HG03342 (cell line): ENCODE results near the gene PCDHB7.
"Not testable (repeated sequence)": the region's sequence is repeated elsewhere in the genome, so short reads cannot be mapped to it uniquely, and the experiment has no call there.

Experiments
- ATAC-seq: cut with Tn5 transposase; IDR thresholded peaks from one replicate; pipeline ENCODE4 v1.9.1; 2021; ENCODE audit warnings: mild to moderate bottlenecking, moderate library complexity; ENCODE audit not compliant: unreplicated experiment

Gene PCDHB7

DNA sequence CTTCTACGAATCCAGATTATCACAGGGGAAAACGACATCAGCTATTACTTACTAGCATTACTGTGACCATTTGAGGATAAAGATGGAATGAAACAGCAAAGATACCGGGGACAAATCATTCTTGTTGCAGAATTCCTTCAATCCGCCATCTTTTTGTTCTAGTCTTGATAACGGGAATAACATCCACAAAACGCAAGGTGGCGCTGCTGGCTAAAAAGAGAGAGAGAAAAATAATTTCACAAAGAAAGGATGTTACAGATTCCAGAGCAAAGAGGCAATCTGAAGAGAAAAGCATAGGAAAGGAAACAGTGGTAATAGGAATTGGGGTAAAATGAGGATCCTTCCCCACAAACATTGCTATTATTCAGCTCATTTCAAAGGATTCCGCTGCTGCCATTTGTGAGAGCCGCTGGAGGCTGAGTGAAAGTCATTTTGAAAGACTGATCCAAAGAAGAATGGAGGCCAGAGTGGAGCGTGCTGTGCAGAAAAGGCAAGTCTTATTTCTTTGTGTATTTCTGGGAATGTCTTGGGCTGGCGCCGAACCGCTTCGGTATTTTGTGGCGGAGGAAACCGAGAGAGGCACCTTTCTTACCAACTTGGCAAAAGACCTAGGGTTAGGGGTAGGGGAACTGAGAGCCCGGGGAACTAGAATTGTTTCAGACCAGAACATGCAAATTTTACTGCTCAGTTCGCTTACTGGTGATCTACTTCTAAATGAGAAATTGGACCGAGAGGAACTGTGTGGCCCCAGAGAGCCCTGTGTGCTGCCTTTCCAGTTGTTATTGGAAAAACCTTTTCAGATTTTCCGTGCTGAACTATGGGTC lies at the start of gene PCDHB7:
Gene PCDHB7, plus strand, starts transcription at position 264 of the 824 bp plus-strand sequence. Its CDS starts 192 bp downstream, at position 456.
- ATAC-seq: no peak

DNA sequence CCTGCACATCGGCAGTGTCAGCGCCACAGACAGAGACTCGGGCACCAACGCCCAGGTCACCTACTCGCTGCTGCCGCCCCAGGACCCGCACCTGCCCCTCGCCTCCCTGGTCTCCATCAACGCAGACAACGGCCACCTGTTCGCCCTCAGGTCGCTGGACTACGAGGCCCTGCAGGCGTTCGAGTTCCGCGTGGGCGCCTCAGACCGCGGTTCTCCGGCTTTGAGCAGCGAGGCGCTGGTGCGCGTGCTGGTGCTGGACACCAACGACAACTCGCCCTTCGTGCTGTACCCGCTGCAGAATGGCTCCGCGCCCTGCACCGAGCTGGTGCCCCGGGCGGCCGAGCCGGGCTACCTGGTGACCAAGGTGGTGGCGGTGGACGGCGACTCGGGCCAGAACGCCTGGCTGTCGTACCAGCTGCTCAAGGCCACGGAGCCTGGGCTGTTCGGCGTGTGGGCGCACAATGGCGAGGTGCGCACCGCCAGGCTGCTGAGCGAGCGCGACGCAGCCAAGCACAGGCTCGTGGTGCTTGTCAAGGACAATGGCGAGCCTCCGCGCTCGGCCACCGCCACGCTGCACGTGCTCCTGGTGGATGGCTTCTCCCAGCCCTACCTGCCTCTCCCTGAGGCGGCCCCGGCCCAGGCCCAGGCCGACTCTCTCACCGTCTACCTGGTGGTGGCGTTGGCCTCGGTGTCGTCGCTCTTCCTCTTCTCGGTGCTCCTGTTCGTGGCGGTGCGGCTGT lies 48.9 kb upstream of the PCDHB7 start:
- not testable (repeated sequence) for ATAC-seq

DNA sequence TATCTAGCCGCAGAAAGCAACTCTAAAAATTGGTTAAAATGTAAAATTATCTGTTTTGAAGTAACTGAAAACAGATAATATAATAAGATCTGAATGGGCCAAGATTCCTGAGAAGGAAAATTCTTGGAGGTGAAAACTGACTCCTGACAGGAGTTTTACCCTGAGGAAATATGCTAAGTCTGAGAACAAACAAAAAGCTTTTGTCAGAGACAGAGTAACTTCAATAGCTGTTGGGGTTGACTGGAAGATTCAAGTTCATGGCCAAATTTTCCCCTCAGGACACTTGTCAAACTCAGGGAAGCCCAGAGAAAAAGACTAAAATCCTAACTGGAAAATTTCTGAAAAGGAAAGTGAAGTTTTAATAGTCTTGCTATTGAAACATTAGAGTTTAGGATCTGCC lies 45.1 kb upstream of the PCDHB7 start:
- no peak for ATAC-seq

DNA sequence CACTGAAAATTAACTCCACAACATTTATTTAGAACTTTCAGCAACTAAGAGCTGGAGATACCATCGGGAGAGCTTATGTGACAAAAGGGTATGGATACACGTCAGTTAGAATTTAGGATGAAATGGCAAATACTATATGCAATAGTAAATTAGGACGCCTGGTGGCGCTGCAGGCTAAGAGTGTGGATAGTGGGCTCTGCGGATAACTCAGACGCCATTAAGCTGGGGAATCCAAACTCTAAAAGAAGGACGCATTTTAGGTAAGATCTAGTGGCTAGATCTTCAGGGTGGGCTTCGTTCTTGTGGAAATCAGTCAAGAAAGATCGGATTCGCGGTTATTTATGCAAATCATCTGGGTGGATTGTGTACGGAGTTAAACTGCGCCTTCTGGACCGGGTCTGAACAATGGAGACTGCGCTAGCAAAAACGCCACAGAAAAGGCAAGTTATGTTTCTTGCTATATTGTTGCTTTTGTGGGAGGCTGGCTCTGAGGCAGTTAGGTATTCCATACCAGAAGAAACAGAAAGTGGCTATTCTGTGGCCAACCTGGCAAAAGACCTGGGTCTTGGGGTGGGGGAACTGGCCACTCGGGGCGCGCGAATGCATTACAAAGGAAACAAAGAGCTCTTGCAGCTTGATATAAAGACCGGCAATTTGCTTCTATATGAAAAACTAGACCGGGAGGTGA lies 37.3 kb upstream of the PCDHB7 start, which contains the start of gene PCDHB5:
Gene PCDHB5, plus strand, starts transcription at position 177 of the 688 bp plus-strand sequence. Its CDS starts 229 bp downstream, at position 406.
- no peak for ATAC-seq

DNA sequence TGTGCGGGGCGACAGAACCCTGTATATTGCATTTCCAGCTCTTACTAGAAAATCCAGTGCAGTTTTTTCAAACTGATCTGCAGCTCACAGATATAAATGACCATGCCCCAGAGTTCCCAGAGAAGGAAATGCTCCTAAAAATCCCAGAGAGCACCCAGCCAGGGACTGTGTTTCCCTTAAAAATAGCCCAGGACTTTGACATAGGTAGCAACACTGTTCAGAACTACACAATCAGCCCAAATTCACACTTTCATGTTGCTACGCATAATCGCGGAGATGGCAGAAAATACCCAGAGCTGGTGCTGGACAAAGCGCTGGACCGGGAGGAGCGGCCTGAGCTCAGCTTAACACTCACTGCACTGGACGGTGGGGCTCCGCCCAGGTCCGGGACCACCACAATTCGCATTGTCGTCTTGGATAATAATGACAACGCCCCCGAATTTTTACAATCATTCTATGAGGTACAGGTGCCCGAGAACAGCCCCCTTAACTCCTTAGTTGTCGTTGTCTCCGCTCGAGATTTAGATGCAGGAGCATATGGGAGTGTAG lies 36.7 kb upstream of the PCDHB7 start:
- ATAC-seq: no peak

DNA sequence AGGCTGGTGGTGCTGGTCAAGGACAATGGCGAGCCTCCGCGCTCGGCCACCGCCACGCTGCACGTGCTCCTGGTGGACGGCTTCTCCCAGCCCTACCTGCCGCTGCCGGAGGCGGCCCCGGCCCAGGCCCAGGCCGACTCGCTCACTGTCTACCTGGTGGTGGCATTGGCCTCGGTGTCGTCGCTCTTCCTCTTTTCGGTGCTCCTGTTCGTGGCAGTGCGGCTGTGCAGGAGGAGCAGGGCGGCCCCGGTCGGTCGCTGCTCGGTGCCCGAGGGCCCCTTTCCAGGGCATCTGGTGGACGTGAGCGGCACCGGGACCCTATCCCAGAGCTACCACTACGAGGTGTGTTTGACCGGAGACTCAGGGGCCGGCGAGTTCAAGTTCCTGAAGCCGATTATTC lies 35.1 kb upstream of the PCDHB7 start:
- not testable (repeated sequence) for ATAC-seq

DNA sequence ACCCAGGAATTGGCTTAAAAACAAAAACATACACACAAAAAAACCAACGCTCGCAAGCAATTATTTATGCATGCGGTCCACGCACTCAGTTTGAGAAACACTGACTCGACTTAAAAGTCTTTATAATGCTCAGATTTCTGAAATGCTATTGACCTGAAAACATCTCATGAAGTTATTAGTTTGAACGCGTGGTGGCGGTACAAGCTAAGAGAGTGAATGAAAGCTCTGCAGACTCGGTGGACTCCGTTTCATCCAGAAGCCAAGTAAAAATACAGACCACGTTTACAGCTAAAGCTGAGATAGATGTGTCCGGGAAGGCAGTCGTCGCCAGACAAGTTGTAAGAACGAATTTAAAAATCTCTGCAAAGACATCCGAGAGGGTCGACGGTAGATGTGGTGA lies 22.6 kb upstream of the PCDHB7 start, which contains the start of gene PCDHB6:
Gene PCDHB6, plus strand, starts transcription at position 246 of the 400 bp plus-strand sequence. CDS start 201 bp downstream, outside the sequence.
- no peak for ATAC-seq

DNA sequence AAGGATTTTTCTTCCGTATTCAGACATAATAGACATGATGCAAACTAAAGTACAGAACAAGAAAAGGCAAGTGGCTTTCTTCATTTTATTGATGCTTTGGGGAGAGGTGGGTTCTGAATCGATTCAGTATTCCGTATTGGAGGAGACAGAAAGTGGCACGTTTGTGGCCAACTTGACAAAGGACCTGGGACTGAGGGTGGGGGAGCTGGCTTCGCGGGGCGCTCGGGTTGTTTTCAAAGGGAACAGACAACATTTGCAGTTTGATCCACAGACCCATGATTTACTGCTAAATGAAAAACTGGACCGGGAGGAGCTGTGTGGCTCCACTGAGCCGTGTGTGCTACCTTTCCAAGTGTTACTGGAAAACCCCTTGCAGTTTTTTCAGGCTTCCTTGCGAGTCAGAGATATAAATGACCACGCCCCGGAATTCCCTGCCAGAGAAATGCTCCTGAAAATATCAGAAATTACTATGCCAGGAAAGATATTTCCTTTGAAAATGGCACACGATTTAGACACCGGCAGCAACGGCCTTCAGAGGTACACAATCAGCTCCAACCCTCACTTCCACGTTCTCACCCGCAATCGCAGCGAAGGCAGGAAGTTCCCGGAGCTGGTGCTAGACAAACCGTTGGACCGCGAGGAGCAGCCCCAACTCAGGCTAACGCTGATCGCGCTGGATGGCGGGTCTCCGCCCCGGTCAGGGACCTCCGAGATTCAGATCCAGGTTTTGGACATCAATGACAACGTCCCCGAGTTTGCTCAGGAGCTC lies 22.0 kb upstream of the PCDHB7 start:
- ATAC-seq: no peak

DNA sequence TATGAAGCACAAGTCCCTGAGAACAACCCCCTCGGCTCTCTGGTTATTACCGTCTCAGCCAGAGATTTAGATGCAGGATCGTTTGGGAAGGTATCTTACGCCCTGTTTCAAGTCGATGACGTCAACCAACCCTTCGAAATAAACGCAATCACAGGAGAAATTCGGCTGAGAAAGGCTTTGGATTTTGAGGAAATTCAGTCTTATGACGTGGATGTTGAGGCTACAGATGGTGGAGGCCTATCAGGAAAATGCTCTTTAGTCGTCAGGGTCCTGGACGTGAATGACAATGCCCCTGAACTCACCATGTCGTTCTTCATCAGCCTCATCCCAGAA lies 21.5 kb upstream of the PCDHB7 start:
- ATAC-seq: no peak

DNA sequence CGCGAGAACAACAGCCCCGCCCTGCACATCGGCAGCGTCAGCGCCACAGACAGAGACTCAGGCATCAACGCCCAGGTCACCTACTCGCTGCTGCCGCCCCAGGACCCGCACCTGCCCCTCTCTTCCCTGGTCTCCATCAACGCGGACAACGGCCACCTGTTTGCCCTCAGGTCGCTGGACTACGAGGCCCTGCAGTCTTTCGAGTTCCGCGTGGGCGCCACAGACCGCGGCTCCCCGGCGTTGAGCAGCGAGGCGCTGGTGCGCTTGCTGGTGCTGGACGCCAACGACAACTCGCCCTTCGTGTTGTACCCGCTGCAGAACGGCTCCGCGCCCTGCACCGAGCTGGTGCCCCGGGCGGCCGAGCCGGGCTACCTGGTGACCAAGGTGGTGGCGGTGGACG lies 20.8 kb upstream of the PCDHB7 start:
- not testable (repeated sequence) for ATAC-seq

DNA sequence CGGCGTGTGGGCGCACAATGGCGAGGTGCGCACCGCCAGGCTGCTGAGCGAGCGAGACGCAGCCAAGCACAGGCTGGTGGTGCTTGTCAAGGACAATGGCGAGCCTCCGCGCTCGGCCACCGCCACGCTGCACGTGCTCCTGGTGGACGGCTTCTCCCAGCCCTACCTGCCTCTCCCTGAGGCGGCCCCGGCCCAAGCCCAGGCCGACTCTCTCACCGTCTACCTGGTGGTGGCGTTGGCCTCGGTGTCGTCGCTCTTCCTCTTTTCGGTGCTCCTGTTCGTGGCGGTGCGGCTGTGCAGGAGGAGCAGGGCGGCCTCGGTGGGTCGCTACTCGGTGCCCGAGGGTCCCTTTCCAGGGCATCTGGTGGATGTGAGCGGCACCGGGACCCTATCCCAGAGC lies 20.3 kb upstream of the PCDHB7 start:
- not testable (repeated sequence) for ATAC-seq

DNA sequence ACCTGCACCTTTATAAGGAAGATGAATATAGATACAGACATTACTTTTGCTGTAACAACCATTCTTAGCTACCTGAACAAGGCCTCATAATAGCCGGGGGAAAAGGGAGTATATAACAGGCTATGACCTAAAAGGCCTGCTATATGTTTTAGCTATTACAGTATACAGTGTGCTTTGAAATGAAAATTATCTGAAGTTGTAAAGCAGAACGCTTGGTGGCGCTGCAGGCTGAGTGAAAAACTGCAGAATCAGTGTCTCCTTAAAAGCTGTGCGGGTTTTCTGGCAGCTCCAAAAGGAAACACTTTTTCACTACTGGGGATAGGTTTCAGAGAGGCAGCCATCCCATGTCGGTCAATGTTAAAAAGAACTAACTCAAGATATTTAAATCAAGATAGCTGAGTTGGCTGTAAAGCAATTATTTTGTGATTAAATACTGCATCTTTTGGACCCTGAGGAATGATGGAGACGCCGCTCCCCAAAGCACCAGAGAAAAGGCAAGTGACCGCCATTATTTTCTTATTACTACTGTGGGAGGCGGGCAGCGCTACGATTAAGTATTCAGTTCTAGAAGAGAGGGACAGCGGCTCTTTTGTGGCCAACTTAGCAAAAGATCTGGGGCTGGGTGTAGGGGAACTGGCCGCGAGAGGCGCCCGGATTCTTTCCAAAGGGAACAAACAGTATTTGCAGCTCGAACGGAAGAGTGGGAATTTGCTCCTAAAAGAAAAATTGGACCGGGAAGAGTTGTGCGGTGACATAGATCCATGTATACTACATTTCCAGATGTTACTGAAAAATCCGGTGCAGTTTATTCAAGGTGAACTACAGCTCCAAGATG lies 16.7 kb upstream of the PCDHB7 start:
- no peak for ATAC-seq

DNA sequence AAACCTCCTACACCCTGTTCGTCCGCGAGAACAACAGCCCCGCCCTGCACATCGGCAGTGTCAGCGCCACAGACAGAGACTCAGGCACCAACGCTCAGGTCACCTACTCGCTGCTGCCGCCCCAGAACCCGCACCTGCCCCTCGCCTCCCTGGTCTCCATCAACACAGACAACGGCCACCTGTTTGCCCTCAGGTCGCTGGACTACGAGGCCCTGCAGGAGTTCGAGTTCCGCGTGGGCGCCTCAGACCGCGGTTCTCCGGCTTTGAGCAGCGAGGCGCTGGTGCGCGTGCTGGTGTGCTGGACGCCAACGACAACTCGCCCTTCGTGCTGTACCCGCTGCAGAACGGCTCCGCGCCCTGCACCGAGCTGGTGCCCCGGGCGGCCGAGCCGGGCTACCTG lies 15.1 kb upstream of the PCDHB7 start:
- not testable (repeated sequence) for ATAC-seq

DNA sequence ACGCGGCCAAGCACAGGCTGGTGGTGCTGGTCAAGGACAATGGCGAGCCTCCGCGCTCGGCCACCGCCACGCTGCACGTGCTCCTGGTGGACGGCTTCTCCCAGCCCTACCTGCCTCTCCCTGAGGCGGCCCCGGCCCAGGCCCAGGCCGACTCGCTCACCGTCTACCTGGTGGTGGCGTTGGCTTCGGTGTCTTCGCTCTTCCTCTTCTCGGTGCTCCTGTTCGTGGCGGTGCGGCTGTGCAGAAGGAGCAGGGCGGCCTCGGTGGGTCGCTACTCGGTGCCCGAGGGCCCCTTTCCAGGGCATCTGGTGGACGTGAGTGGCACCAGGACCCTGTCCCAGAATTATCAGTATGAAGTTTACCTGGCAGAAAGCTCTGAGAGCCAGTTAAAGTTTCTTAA lies 14.5 kb upstream of the PCDHB7 start:
- ATAC-seq: not testable (repeated sequence)

DNA sequence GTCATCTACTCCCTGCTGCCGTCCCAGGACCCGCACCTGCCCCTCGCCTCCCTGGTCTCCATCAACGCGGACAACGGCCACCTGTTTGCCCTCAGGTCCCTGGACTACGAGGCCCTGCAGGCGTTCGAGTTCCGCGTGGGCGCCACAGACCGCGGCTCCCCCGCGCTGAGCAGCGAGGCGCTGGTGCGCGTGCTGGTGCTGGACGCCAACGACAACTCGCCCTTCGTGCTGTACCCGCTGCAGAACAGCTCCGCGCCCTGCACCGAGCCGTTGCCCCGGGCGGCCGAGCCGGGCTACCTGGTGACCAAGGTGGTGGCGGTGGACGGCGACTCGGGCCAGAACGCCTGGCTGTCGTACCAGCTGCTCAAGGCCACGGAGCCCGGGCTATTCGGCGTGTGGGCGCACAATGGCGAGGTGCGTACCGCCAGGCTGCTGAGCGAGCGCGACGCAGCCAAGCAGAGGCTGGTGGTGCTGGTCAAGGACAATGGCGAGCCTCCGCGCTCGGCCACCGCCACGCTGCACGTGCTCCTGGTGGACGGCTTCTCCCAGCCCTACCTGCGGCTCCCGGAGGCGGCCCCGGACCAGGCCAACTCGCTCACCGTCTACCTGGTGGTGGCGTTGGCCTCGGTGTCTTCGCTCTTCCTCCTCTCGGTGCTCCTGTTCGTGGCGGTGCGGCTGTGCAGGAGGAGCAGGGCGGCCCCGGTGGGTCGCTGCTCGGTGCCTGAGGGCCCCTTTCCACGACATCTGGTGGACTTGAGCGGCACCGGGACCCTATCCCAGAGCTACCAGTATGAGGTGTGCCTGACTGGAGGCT lies 2.1 kb downstream of the PCDHB7 start:
- not testable (repeated sequence) for ATAC-seq

DNA sequence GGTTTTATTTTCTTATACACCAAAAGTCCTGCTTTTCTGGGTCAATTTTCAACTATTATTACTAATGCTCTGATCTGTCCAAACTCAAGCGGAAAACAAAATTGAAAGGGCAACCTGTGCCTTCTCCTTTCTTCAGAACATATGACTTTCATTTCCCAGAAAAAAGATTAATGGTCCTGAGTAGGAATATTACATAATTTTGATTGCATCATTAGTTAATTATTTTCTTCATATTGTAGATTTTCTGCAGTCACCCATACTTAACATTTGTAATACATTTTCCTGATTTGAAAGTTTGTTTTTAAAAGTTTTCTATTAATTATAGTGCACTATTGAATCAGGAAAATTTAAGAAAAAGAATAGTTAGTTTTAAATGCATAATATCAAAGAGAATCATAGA lies 3.5 kb downstream of the PCDHB7 start:
- no peak for ATAC-seq

DNA sequence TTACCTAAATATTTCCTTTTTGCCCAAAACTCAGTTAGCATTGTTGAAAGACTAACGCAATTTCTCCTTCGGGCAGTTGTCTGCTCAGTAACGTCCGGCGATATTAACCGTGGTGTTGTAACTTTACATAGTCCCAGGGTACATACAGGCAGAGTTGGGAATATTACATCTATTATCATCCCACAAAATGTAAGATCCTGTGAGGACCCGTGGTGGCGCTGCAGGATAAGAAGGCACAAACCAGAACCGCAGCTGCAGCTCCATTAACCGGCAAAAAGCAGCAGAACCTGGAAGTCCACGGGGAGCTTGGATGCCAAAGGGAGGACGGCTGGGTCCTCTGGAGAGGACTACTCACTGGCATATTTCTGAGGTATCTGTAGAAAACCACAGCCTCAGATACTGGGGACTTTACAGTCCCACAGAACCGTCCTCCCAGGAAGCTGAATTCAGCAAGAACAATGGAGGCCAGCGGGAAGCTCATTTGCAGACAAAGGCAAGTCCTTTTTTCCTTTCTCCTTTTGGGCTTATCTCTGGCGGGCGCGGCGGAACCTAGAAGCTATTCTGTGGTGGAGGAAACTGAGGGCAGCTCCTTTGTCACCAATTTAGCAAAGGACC lies 5.2 kb downstream of the PCDHB7 start, which contains the start of gene PCDHB8:
Gene PCDHB8, plus strand, starts transcription at position 214 of the 615 bp plus-strand sequence. Its CDS starts 245 bp downstream, at position 459.
- ATAC-seq: not testable (repeated sequence)

DNA sequence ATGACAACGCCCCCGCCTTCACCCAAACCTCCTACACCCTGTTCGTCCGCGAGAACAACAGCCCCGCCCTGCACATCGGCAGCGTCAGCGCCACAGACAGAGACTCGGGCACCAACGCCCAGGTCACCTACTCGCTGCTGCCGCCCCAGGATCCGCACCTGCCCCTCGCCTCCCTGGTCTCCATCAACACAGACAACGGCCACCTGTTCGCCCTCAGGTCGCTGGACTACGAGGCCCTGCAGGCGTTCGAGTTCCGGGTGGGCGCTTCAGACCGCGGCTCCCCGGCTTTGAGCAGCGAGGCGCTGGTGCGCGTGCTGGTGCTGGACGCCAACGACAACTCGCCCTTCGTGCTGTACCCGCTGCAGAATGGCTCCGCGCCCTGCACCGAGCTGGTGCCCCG lies 6.9 kb downstream of the PCDHB7 start:
- not testable (repeated sequence) for ATAC-seq
